CD4-positive, alpha-beta T cell treated with Interleukin-6 for 4 hours (primary cell): ENCODE measurements around the gene ZNF678.
"Not testable (repeated sequence)": the region's sequence is repeated elsewhere in the genome, so short reads cannot be mapped to it uniquely, and the experiment has no call there.

Source experiments
- DNase-seq: peaks from one replicate; pipeline ENCODE4 v3.0.0-alpha.2; 2020; ENCODE audit warnings: mixed read lengths

ZNF678 gene

DNA sequence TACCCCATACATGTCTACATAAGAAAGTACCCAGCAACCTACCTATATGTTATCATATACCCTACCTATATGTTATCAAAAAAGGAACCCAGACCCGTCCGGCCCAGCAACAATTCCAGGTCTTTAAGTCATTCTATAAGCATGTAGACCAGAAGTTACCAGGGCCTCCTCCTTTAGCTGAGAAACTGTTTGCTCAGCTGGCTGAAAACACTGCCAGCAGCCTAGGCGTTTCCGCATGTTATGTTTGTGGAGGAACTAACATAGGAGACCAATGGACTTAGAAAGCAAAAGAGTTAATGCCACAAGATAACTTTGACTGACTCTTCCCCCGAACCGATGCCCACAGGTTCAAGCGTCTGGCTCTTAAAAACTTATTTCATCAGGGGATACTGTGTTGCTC lies 7.1 kb upstream of the ZNF678 start:
- DNase-seq = no peak

DNA sequence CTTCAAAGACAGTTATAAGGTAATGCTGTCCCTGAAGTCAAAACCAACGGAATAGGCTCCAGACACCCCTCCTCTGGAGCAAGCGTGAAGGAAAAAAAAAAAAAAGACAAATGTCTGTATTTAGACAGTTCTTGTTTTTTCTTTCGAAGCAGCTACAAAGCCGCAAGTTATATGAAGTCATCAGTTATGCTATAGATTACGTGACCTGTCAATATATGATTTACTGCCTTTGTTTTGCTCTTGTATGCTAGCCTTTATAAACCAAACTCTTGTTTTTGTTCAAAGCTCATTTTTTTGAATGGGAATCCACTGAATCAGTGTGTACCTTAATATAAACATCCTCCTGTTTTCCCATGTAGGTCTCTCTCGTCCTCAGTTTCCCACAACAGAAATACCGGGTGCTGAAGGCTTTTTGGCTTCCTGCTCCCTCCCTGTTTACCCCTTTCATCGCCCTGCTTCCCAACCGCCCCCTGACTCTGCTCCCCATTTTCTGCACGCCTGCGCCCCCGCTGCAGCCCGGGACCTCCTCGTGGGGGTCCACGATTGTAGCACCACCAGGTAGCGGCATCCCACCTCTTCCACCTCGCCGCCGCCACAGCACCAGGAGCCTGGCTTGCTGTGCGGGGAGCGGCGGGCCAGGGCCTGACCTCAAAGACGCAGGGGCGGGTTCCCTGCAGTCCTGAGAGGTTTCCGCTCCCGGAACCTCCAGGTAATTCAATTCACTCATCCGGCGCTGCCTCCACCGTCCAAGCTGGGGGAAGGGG lies 5.2 kb upstream of the ZNF678 start:
- no peak for DNase-seq

DNA sequence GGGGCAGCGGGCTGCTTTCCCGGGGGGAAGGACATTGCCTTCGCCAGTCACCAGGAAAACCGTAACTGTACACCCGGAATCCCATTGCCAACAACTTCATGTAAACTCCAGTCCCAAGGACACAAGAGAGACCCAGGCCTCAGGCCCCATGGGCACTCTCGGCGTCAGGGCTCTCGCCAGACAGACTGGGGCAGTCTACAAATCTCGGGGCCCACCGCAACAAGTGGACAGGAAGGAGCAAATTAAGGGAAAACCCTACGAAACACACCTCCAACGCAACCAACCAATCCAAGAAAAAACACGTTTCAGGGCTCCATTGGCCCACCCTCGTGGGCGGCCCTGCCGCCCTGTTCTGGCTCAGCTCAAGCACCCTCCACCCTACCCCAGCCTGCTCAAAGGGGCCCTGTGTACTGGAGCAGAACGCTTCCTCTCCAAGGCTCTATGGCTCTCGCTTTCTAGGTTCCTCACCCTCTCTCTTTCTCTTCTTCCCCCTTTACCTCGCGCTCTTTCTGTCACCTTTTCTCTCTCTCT lies 4.6 kb upstream of the ZNF678 start:
- no peak for DNase-seq

DNA sequence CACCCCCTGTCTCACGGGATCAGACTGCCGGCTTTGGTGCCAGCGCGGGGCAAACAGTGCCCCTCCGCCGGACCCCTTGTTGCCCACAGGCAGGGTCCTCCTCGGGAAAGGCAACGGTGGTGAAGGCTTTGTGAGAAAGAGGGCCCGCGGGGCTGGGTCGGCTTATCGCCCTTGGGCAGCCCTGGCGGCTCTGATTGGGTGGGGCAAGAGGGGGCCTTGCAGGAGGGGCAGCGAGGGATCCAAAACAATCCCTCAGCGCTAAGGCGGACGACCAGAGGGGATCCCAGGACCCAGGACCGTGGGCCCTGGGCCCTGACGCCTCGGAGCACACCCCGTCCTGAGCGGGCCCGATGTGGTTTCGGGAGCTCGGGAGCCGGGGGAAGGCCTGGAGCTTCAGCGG lies 3.9 kb upstream of the ZNF678 start:
- DNase-seq = no peak

DNA sequence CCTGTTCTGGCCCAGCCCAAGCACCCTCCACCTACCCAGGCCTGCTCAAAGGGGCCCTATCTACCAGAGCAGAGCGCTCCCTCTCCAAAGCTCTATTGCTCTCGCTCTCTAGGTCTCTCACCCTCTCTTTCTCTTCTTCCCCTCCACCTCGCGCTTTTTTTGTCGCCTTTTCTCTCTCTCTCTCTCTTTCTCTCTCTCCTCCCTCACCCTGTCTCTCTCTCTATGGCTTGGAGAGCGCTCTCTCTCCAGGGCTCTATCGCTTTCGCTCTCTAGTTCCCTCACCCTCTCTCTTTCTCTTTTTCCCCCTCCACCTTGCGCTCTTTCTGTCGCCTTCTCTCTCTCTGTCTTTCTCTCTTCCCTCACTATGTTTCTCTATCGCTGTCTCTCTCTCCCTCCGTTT lies 3.4 kb upstream of the ZNF678 start:
- DNase-seq = no peak

GRCh38 chr1:227560393-227561173 lies 2.8 kb upstream of the ZNF678 start:
- no peak for DNase-seq

GRCh38 chr1:227561241-227561907 lies 2.0 kb upstream of the ZNF678 start:
- DNase-seq = no peak

GRCh38 chr1:227562037-227562436 lies 1.3 kb upstream of the ZNF678 start:
- DNase-seq = no peak

DNA sequence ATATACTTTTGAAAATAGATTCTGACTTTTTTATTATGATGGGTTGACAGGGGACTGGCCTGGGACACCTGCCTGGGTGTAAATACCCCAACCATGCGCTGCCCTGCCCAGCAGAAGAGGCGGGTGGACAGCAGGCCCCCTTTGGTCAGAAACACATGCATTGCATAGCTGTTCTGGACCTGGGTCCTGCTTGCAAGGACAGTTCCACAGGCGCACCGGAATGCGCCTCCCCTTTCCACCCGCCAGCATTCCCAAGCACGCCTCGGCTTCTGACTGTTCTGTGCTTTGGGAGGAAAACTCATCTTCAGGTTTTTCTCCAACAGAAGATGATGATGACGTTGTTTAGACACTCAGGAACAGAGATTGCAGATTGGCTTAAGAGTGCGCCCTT lies 428 bp upstream of the ZNF678 start:
- DNase-seq = no peak

- no peak for DNase-seq
These were observed 3.9 kb downstream of the ZNF678 start for GRCh38 chr1:227567256-227567655.

DNA sequence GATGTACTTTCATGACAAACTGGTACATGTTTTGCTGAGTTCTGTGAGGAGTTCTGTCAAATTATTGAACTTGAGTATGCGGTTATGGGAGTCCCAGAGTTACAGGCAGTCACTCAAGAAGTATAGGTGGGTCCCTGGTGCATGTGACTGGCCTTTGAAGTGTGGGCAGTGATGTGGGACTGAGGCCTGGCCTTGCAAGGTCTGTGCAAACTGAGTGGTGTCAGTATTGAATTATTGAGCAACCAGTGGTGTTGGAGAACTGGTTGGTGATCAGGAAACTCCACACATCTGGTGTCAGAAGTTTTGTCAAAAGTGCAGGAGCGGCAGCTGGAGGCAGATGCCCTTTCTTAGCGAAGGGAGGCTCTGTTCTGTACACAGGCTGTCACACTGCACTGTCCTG lies 5.2 kb downstream of the ZNF678 start:
- no peak for DNase-seq

DNA sequence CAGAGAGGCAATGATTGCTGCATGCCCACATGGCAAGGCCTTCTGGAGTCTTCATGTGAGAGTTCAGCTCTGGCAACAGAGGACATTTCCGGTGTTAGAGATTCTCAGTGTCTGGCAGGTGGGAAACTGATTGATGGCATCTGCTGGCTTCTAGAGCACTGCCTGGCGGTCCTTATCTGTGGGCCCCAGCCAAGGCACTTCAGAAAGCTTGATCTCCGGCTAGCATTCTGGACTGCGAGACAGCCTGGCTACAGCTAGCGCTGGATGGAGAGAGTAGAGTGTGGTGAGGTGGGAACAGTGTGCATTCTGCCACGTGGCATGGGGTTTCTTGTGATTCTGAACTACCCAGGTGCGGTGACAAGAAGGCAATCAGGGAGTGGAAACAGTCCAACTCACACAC lies 9.4 kb downstream of the ZNF678 start:
- no peak for DNase-seq

DNA sequence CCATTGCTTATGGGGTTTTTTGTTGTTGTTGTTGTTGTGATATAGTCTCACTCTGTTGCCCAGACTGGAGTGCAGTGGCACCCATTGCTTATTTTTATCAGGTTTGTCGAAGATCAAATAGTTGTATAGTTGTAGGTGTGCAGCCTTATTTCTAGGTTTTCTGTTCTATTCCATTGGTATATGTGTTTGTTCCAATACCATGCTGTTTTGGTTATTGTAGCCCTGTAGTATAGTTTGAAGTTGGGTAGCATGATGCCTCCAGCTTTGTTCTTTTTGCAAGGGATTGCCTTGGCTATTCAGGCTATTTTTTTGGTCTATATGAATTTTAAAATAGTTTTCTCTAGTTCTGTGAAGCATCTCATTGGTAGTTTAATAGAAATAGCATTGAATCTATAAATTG lies 11.6 kb downstream of the ZNF678 start:
- DNase-seq = no peak

- DNase-seq = no peak
These were observed 12.8 kb downstream of the ZNF678 start for GRCh38 chr1:227576189-227576588.

GRCh38 chr1:227577500-227577899 lies 14.1 kb downstream of the ZNF678 start:
- no peak for DNase-seq

- DNase-seq = no peak
These were observed 20.0 kb downstream of the ZNF678 start for GRCh38 chr1:227583354-227583753.

GRCh38 chr1:227586733-227587132 lies 23.4 kb downstream of the ZNF678 start:
- DNase-seq = no peak

GRCh38 chr1:227587968-227588367 lies 24.6 kb downstream of the ZNF678 start:
- DNase-seq = no peak

GRCh38 chr1:227588769-227589168 lies 25.4 kb downstream of the ZNF678 start:
- not testable (repeated sequence) for DNase-seq

- not testable (repeated sequence) for DNase-seq
These were observed 26.4 kb downstream of the ZNF678 start for GRCh38 chr1:227589777-227590176.

- DNase-seq = not testable (repeated sequence)
These were observed 32.9 kb downstream of the ZNF678 start for GRCh38 chr1:227596222-227596621.

GRCh38 chr1:227603327-227603726 lies 40.0 kb downstream of the ZNF678 start:
- DNase-seq = no peak

DNA sequence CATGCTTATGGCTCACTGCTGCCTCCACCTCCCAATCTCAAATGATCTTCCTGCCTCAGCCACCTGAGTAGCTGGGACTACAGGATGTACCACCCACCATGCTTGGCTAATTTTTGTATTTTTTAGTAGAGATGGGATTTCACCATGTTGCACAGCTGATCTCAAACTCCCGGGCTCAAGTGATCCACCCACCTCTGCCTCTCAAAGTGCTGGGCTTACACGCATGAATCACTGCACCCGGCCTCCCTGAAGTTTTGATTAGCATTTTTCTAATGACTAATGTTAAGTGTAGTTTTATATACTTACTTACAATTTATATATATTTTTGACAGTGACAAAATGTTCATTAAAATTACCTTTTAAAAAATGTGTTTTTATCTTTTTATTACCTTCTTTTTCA lies 41.1 kb downstream of the ZNF678 start:
- DNase-seq = no peak

DNA sequence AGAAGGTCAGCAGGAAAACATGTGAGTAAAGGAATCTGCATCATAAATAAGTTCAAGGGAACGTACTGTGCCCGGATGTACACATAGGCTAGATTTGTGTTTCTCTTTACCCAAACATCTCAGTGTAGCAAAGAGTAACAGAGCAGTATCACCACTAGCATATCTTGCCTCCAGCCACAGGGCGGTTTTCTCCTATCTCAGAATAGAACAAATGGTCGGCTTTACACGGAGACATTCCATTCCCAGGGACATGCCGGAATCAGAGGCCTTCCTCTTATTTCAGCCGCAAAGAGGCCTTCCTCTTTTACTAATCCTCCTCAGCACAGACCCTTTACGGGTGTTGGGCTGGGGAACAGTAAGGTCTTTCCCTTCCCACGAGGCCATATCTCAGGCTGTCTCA lies 42.9 kb downstream of the ZNF678 start:
- not testable (repeated sequence) for DNase-seq
